DOHH2 (cell line): ENCODE measurements around the gene VPREB1.

Source experiments
- CTCF ChIP-seq: fragments of 200-600 bp; sonication (generic); IDR thresholded peaks from one replicate; pipeline ENCODE4 v1.5.1; 2014; ENCODE audit warnings: antibody characterized with exemption, mild to moderate bottlenecking, low read depth, low read length; ENCODE audit not compliant: poor library complexity, severe bottlenecking
- EZH2phosphoT487 ChIP-seq: fragments of 200-600 bp; sonication (generic); IDR thresholded peaks from 2 replicates; pipeline ENCODE4 v1.6.1; 2017; ENCODE audit warnings: borderline replicate concordance, mild to moderate bottlenecking, antibody characterized with exemption, low read length, moderate library complexity, mixed read lengths

- no peak for TF ChIP-seq CTCF
- no peak for TF ChIP-seq EZH2phosphoT487
Observed at GRCh38 chr22:22194931-22195264, 49.7 kb upstream of the VPREB1 start.
